Measurements from ENCODE around the gene NUDT17.

Gene NUDT17

DNA sequence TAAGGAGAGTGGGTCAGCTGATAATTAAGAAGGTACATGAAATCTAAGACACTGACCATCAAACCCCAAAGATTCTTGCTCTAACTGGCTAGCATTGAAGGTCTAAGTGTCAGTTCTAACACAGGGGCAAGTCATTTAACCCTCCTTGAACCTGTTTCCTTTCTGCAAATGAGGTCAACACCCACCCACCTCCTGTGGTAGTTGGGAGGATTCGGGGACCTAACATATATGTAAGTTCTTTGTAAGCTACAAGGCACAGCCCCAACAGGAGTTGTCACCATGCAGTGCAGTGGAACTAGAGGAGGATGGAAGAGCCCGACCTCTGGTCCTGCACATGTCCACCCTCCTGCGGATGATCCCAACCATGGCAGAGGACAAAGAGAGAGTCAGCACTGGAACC is 2.4 kb downstream of the NUDT17 start:
- Histone ChIP-seq H3K27me3 (ENCODE audit: low read length) (no peaks in the 10 kb centered on the region), H4K20me1 (ENCODE audit: low read depth, low read length) (no peaks in the 10 kb centered on the region), H3K9me3 (ENCODE audit: insufficient read depth, low read length) (no peaks in the 10 kb centered on the region), H3K9me2 (replicated peaks; ENCODE audit: insufficient read depth, low read length) (no peaks in the 10 kb centered on the region), H2AFZ (ENCODE audit: low read depth, low read length, severe bottlenecking) (no peak overlapping the region), H3F3A (ENCODE audit: insufficient read depth) (peaks cover 31% of the 10 kb centered on the region), H3K4me3 (ENCODE audit: insufficient read depth, low read length, poor library complexity, severe bottlenecking) (no peak overlapping the region), H3K9ac (ENCODE audit: low read length) (no peak overlapping the region), H3K27ac (ENCODE audit: low read depth, low read length) (no peak overlapping the region), H3K4me2 (ENCODE audit: low read depth, low read length, poor library complexity, severe bottlenecking) (no peak overlapping the region), H3K36me3 (ENCODE audit: low read length) (peaks cover 3% of the 10 kb centered on the region; the same call in 1 of the 2 replicates), H3K79me2 (ENCODE audit: insufficient read depth, low read length) (no peaks in the 10 kb centered on the region)
- TF ChIP-seq CTCF (IDR thresholded peaks at IDR 0.05; ENCODE audit: insufficient read depth, low read length, poor library complexity, severe bottlenecking), result no peak
- no peak for TF ChIP-seq EZH2phosphoT487 (conservative IDR thresholded peaks at IDR 0.05; ENCODE audit: low read length)

GRCh38 chr1:145849356-145850160 is 4.1 kb downstream of the NUDT17 start:
- no peak for TF ChIP-seq EZH2phosphoT487 (conservative IDR thresholded peaks at IDR 0.05; ENCODE audit: low read length)
- peak; percentile 32 for TF ChIP-seq CTCF (IDR thresholded peaks at IDR 0.05; ENCODE audit: insufficient read depth, low read length, poor library complexity, severe bottlenecking)
- Histone ChIP-seq H3K4me2 (ENCODE audit: low read depth, low read length, poor library complexity, severe bottlenecking) (no peak overlapping the region), H3K27ac (ENCODE audit: low read depth, low read length) (no peak overlapping the region), H3F3A (ENCODE audit: insufficient read depth) (peaks cover 14% of the 10 kb centered on the region), H3K36me3 (ENCODE audit: low read length) (no peaks in the 10 kb centered on the region), H3K4me3 (ENCODE audit: insufficient read depth, low read length, poor library complexity, severe bottlenecking) (no peak overlapping the region), H3K9me3 (ENCODE audit: insufficient read depth, low read length) (no peaks in the 10 kb centered on the region), H3K27me3 (ENCODE audit: low read length) (no peaks in the 10 kb centered on the region), H4K20me1 (ENCODE audit: low read depth, low read length) (no peaks in the 10 kb centered on the region), H3K79me2 (ENCODE audit: insufficient read depth, low read length) (no peaks in the 10 kb centered on the region), H2AFZ (ENCODE audit: low read depth, low read length, severe bottlenecking) (no peak overlapping the region), H3K9ac (ENCODE audit: low read length) (no peak overlapping the region), H3K9me2 (replicated peaks; ENCODE audit: insufficient read depth, low read length) (no peaks in the 10 kb centered on the region)

GRCh38 chr1:145855426-145855948 is 10.1 kb downstream of the NUDT17 start:
- H3K9me3 ChIP-seq (ENCODE audit: insufficient read depth, low read length), result no peaks in the 10 kb centered on the region
- H4K20me1 ChIP-seq (ENCODE audit: low read depth, low read length), result no peaks in the 10 kb centered on the region
- H3K9me2 ChIP-seq (replicated peaks; ENCODE audit: insufficient read depth, low read length), result no peaks in the 10 kb centered on the region
- H3K36me3 ChIP-seq (ENCODE audit: low read length), result no peaks in the 10 kb centered on the region
- H3K79me2 ChIP-seq (ENCODE audit: insufficient read depth, low read length), result no peaks in the 10 kb centered on the region
- no peak overlapping the region for H3K4me2 ChIP-seq (ENCODE audit: low read depth, low read length, poor library complexity, severe bottlenecking)
- H2AFZ ChIP-seq (ENCODE audit: low read depth, low read length, severe bottlenecking), result no peak overlapping the region
- no peak overlapping the region for H3K27ac ChIP-seq (ENCODE audit: low read depth, low read length)
- TF ChIP-seq CTCF (IDR thresholded peaks at IDR 0.05; ENCODE audit: insufficient read depth, low read length, poor library complexity, severe bottlenecking) (peak; percentile 36), EZH2phosphoT487 (conservative IDR thresholded peaks at IDR 0.05; ENCODE audit: low read length) (no peak)
- H3K27me3 ChIP-seq (ENCODE audit: low read length), result no peaks in the 10 kb centered on the region
- H3K4me3 ChIP-seq (ENCODE audit: insufficient read depth, low read length, poor library complexity, severe bottlenecking), result no peak overlapping the region
- H3F3A ChIP-seq (ENCODE audit: insufficient read depth), result no peaks in the 10 kb centered on the region
- no peak overlapping the region for H3K9ac ChIP-seq (ENCODE audit: low read length)
